Neuronal stem cell (in vitro differentiated cells): Measurements from ENCODE around the gene SFXN1.

Experiments used
- DNase-seq: peaks from one replicate; pipeline ENCODE4 v3.0.0-alpha.2; 2013; ENCODE audit warnings: low spot score
- H2AFZ ChIP-seq: one replicate; pipeline ENCODE4 v1.6.1; 2013; ENCODE audit warnings: mild to moderate bottlenecking, low read length, inconsistent platforms
- H2AK5ac ChIP-seq: 2 replicates; pipeline ENCODE4 v1.6.1; 2013; ENCODE audit warnings: low read depth, mild to moderate bottlenecking, inconsistent platforms, low read length, moderate library complexity, mixed read lengths
- H2BK120ac ChIP-seq: 2 replicates; pipeline ENCODE4 v1.6.1; 2013; ENCODE audit warnings: low read depth, mild to moderate bottlenecking, inconsistent platforms, low read length, moderate library complexity, mixed read lengths
- H2BK12ac ChIP-seq: one replicate; pipeline ENCODE4 v1.6.1; 2013; ENCODE audit warnings: low read length, inconsistent platforms
- H2BK15ac ChIP-seq: 2 replicates; pipeline ENCODE4 v1.6.1; 2013; ENCODE audit warnings: mild to moderate bottlenecking, low read length, inconsistent platforms, mixed read lengths
- H2BK5ac ChIP-seq: one replicate; pipeline ENCODE4 v1.6.1; 2013; ENCODE audit warnings: inconsistent platforms, mild to moderate bottlenecking, low read length, moderate library complexity
- H3K14ac ChIP-seq: one replicate; pipeline ENCODE4 v1.6.1; 2013; ENCODE audit warnings: low read length, inconsistent platforms
- H3K18ac ChIP-seq: 2 replicates; pipeline ENCODE4 v1.6.1; 2013; ENCODE audit warnings: low read length, inconsistent platforms
- H3K23ac ChIP-seq: 2 replicates; pipeline ENCODE4 v1.6.1; 2013; ENCODE audit warnings: low read depth, mild to moderate bottlenecking, mixed read lengths, low read length, inconsistent platforms; ENCODE audit not compliant: poor library complexity
- H3K27ac ChIP-seq: replicated peaks from 3 replicates; pipeline ENCODE4 v1.5.1; 2013; ENCODE audit warnings: low read length, inconsistent platforms
- H3K27me3 ChIP-seq, 3 experiments: 2 replicates each; pipeline ENCODE4 v1.6.1; 2013; ENCODE audit warnings: low read length in 3 of 3, mild to moderate bottlenecking in 2 of 3, inconsistent platforms in 1 of 3, low read depth in 1 of 3, mixed read lengths in 1 of 3, moderate library complexity in 1 of 3; ENCODE audit not compliant: control insufficient read depth in 3 of 3, insufficient read depth in 3 of 3
- H3K36me3 ChIP-seq, 2 donors: replicated peaks in 1 of 2; 2 replicates each; pipeline ENCODE4 v1.6.1; 2013; ENCODE audit warnings: low read length in 2 of 2; ENCODE audit not compliant: control insufficient read depth in 2 of 2, insufficient read depth in 2 of 2
- H3K4ac ChIP-seq: 2 replicates; pipeline ENCODE4 v1.6.1; 2013; ENCODE audit warnings: inconsistent platforms, mild to moderate bottlenecking, low read length, moderate library complexity
- H3K4me1 ChIP-seq, 2 donors: 1 replicate in 1 of 2; 2 replicates in 1 of 2; pipeline ENCODE4 v1.6.1; 2013; ENCODE audit warnings: low read length in 2 of 2, low read depth in 1 of 2; ENCODE audit not compliant: control insufficient read depth in 2 of 2, insufficient read depth in 1 of 2
- H3K4me2 ChIP-seq: one replicate; pipeline ENCODE4 v1.6.1; 2013; ENCODE audit warnings: mild to moderate bottlenecking, low read length, inconsistent platforms; ENCODE audit not compliant: insufficient read depth, poor library complexity, severe bottlenecking
- H3K4me3 ChIP-seq, 2 donors: 2 replicates each; pipeline ENCODE4 v1.5.1; 2013; ENCODE audit warnings: low read length in 2 of 2, mild to moderate bottlenecking in 2 of 2, inconsistent platforms in 1 of 2, moderate library complexity in 1 of 2
- H3K79me1 ChIP-seq: one replicate; pipeline ENCODE4 v1.6.1; 2013; ENCODE audit warnings: low read depth, mild to moderate bottlenecking, inconsistent platforms, low read length, moderate library complexity
- H3K9ac ChIP-seq: one replicate; pipeline ENCODE4 v1.6.1; 2013; ENCODE audit warnings: mild to moderate bottlenecking, low read depth, low read length, inconsistent platforms; ENCODE audit not compliant: poor library complexity
- H3K9me3 ChIP-seq, 2 donors: replicated peaks in 1 of 2; 2 replicates each; pipeline versions ENCODE3 to v1.6.1; 2013; ENCODE audit warnings: low read length in 2 of 2, mild to moderate bottlenecking in 2 of 2, inconsistent platforms in 1 of 2, low read depth in 1 of 2, mixed read lengths in 1 of 2, moderate library complexity in 1 of 2; ENCODE audit not compliant: control insufficient read depth in 2 of 2, insufficient read depth in 1 of 2
- H4K8ac ChIP-seq: one replicate; pipeline ENCODE4 v1.6.1; 2013; ENCODE audit warnings: low read depth, mild to moderate bottlenecking, inconsistent platforms, low read length, moderate library complexity
- H4K91ac ChIP-seq: one replicate; pipeline ENCODE4 v1.6.1; 2013; ENCODE audit warnings: low read length, low read depth, mild to moderate bottlenecking, inconsistent platforms; ENCODE audit not compliant: poor library complexity
- WGBS, 2 donors: extraction: QIAGEN DNeasy Blood & Tissue Kit; methylation state at CpG; one replicate each; pipeline ENCODE4 v1.1.7; 2013; ENCODE audit warnings: missing lambda C conversion rate in 2 of 2, mixed read lengths in 1 of 2; ENCODE audit not compliant: insufficient read length in 2 of 2, insufficient replicate concordance in 1 of 2; ENCODE audit errors: extremely low coverage in 2 of 2; 5-methylcytosine and 5-hydroxymethylcytosine counted together

Gene SFXN1

DNA sequence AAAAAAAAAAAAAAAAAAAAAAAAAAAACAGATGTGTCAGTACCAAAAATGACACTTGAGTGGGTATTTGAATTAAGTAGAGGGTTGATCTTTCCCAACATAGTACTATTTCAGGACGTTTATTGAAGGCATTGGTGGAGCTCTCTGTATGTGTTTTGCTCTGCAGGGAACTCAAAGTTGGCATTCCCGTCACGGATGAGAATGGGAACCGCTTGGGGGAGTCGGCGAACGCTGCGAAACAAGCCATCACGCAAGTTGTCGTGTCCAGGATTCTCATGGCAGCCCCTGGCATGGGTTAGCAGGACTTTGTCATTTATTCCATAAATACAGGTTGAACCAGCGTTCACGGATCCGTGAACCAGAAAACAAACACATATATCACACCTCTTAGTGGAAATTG, 34.9 kb downstream of the SFXN1 start:
- Histone ChIP-seq H2AK5ac (no peak overlapping the region), H2BK5ac (no peak overlapping the region), H3K4me1 (no peaks in the 10 kb centered on the region), H4K8ac (no peak overlapping the region), H2AFZ (no peak overlapping the region), H2BK120ac (no peak overlapping the region), H3K27me3 (no peaks in the 10 kb centered on the region), H2BK15ac (no peak overlapping the region), H3K4me3 (no peak overlapping the region), H3K79me1 (peaks cover 4% of the 10 kb centered on the region), H4K91ac (no peak overlapping the region), H3K4me2 (no peak overlapping the region), H3K14ac (no peak overlapping the region), H3K36me3 (peaks cover 44 to 99% of the 10 kb centered on the region in 2 donors), H3K9me3 (peaks cover 1% of the 10 kb centered on the region in 2 donors), H3K23ac (no peak overlapping the region), H3K27ac (no peak overlapping the region), H3K18ac (no peak overlapping the region), H3K4ac (no peak overlapping the region), H3K9ac (no peak overlapping the region), H2BK12ac (no peak overlapping the region)
- no peak for DNase-seq
- no CpG with 5 or more reads among the region's 13 CpGs for WGBS, 2 donors

- H3K9ac ChIP-seq: no peak overlapping the region
- no peaks in the 10 kb centered on the region for H3K4me1 ChIP-seq
- no peak overlapping the region for H3K27ac ChIP-seq
- peaks cover 47 to 100% of the 10 kb centered on the region in 2 donors for H3K36me3 ChIP-seq
- H4K91ac ChIP-seq: no peak overlapping the region
- no peak overlapping the region for H2BK5ac ChIP-seq
- H3K14ac ChIP-seq: no peak overlapping the region
- peaks cover 3 to 5% of the 10 kb centered on the region in 2 donors for H3K9me3 ChIP-seq
- DNase-seq: no peak
- no CpG with 5 or more reads among the region's 7 CpGs for WGBS, 2 donors
- peak overlapping the region; percentile 47 for H3K23ac ChIP-seq
- H3K18ac ChIP-seq: no peak overlapping the region
- no peak overlapping the region for H3K4me2 ChIP-seq
- no peak overlapping the region for H3K4me3 ChIP-seq
- no peak overlapping the region for H2BK12ac ChIP-seq
- H3K27me3 ChIP-seq: no peaks in the 10 kb centered on the region
- no peak overlapping the region for H2AFZ ChIP-seq
- no peak overlapping the region for H4K8ac ChIP-seq
- H3K4ac ChIP-seq: no peak overlapping the region
- H3K79me1 ChIP-seq: peaks cover 4% of the 10 kb centered on the region
- H2BK15ac ChIP-seq: no peak overlapping the region
- H2BK120ac ChIP-seq: no peak overlapping the region
- H2AK5ac ChIP-seq: no peak overlapping the region
Observed at GRCh38 chr5:175513726-175514125, 35.4 kb downstream of the SFXN1 start.

DNA sequence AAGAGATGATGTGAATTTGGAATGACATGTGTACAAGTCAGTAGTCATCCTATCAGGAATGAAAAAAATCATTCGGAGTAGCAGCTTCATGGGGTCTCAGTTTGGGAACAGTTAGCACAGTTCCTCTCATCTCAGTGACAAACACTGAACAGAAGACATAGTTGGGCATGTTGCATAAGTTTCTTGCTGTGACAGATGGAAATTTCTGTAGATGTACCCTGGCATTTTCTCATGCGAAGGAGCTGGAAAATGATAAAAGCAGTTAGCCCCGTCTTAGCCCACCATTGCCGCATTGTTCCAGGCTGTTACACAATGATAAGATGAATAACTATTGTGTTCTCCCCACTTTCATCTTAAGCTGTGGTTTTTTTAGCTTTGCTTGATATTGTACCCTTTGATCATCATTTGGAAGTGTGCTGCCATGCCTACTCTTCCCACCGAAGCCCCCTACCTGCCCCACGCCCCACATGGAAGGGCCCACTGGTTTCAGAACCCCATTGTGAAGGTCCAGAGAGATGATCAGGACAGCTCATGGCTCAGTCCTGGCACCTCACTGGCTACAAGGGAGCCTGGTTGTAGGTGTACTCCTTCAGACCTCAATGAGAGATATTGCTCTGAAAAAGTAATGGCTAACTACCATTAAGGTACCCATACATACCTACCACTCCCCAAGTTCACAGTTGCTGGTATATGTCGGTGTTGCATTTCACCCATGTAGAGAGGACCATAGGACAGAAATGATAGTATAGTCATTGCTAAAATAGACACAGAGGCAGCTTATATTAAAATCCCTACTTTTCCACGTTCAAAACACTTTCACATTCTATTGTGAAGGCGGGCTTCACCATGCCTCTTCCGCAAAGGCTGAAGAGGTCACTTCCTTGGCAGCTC, 38.8 kb downstream of the SFXN1 start:
- H3K4me3 ChIP-seq: no peak overlapping the region
- no peak overlapping the region for H2BK15ac ChIP-seq
- no peak for DNase-seq
- no peak overlapping the region for H3K4ac ChIP-seq
- H4K8ac ChIP-seq: no peak overlapping the region
- no peaks in the 10 kb centered on the region for H3K27me3 ChIP-seq
- no peak overlapping the region for H3K23ac ChIP-seq
- H3K4me1 ChIP-seq: no peaks in the 10 kb centered on the region
- H3K4me2 ChIP-seq: no peak overlapping the region
- H3K9ac ChIP-seq: no peak overlapping the region
- H3K79me1 ChIP-seq: peaks cover 4% of the 10 kb centered on the region
- H3K9me3 ChIP-seq: peaks cover 3 to 7% of the 10 kb centered on the region in 2 donors
- H4K91ac ChIP-seq: no peak overlapping the region
- no peak overlapping the region for H3K27ac ChIP-seq
- peaks cover 45 to 100% of the 10 kb centered on the region in 2 donors for H3K36me3 ChIP-seq
- no CpG with 5 or more reads among the region's 10 CpGs for WGBS, 2 donors
- H2AFZ ChIP-seq: no peak overlapping the region
- H2BK5ac ChIP-seq: no peak overlapping the region
- no peak overlapping the region for H3K18ac ChIP-seq
- no peak overlapping the region for H3K14ac ChIP-seq
- no peak overlapping the region for H2BK120ac ChIP-seq
- H2BK12ac ChIP-seq: no peak overlapping the region
- no peak overlapping the region for H2AK5ac ChIP-seq

- no peaks in the 10 kb centered on the region for H3K4me1 ChIP-seq
- H3K36me3 ChIP-seq: peaks cover 49 to 100% of the 10 kb centered on the region in 2 donors
- H3K9me3 ChIP-seq: peaks cover 3 to 7% of the 10 kb centered on the region in 2 donors
- no peak overlapping the region for H2BK5ac ChIP-seq
- no peak overlapping the region for H3K4me2 ChIP-seq
- no CpG with 5 or more reads among the region's 7 CpGs for WGBS, 2 donors
- H3K27me3 ChIP-seq: no peaks in the 10 kb centered on the region
- no peak overlapping the region for H3K18ac ChIP-seq
- no peak overlapping the region for H3K23ac ChIP-seq
- H3K4me3 ChIP-seq: no peak overlapping the region
- H2BK15ac ChIP-seq: no peak overlapping the region
- no peak for DNase-seq
- no peak overlapping the region for H3K14ac ChIP-seq
- no peak overlapping the region for H2BK120ac ChIP-seq
- H2AFZ ChIP-seq: no peak overlapping the region
- H3K79me1 ChIP-seq: peaks cover 4% of the 10 kb centered on the region
- H3K4ac ChIP-seq: no peak overlapping the region
- no peak overlapping the region for H3K9ac ChIP-seq
- H2BK12ac ChIP-seq: no peak overlapping the region
- no peak overlapping the region for H4K8ac ChIP-seq
- H3K27ac ChIP-seq: no peak overlapping the region
- H4K91ac ChIP-seq: no peak overlapping the region
- H2AK5ac ChIP-seq: no peak overlapping the region
Observed at GRCh38 chr5:175517824-175518450, 39.6 kb downstream of the SFXN1 start.
